Measurements from ENCODE around the gene IER3IP1. TPM values are rescaled to one million over a fixed set of nuclear protein-coding genes. Genes with fewer than 3 reads are reported as not detected.

The IER3IP1 gene
- total and polyA plus RNA-seq, 2 of the 13 experiments (the other 11 are each of a cell fraction or from before 2014, with no cell fraction given): 18.7 to 26.1 TPM

GRCh38 chr18:47174545-47175116, 1.5 kb downstream of the IER3IP1 start:
- peaks cover 1 to 9% of the 10 kb centered on the region in 2 experiments; a peak in 1 of 5 replicates for H3K36me3 ChIP-seq (replicated peaks in 1 of 2; ENCODE audit: control insufficient read depth in 1 of 2, insufficient read depth in 2 of 2, low read length in 2 of 2)
- peaks cover 30% of the 10 kb centered on the region for H3K4me1 ChIP-seq (ENCODE audit: insufficient read depth, low read length)
- H3K4me2 ChIP-seq (ENCODE audit: low read depth, low read length): peak overlapping the region; percentile 77
- H3K27me3 ChIP-seq (ENCODE audit: control insufficient read depth in 1 of 2, insufficient read depth in 2 of 2, low read length in 2 of 2): 0 out of 5 replicates have a peak, but pooled peaks cover 0 to 2% of the 10 kb centered on the region in 2 experiments
- CTCF ChIA-PET (ENCODE audit: low intra/inter-chr PET ratio, low total read pairs): no interaction called here
- WGBS (ENCODE audit: low lambda C conversion rate): 72% methylated on average over 13 of the region's 13 CpGs
- H4K20me1 ChIP-seq (ENCODE audit: insufficient read depth, low read length): peaks cover 14% of the 10 kb centered on the region
- no TSS peak for BruUV-seq (replicated peaks)
- peaks cover 61% of the 10 kb centered on the region for H3K79me2 ChIP-seq (ENCODE audit: insufficient read depth, low read length)
- POLR2A ChIA-PET: interaction anchor here (0.7 to 1.0 kb wide), 3 partner anchors 9 to 24 kb away, joined by 3 read pairs; partner anchors contain the start of gene HDHD2
- H3K27ac ChIP-seq (ENCODE audit: extremely low read length, insufficient read depth, low read length): no peak overlapping the region
- DNase-seq (ENCODE audit: low spot score): no peak
- intact Hi-C loops (cut with micrococcal nuclease; ENCODE audit: unreplicated experiment) (loop anchor here (1.0 kb wide), 1 partner anchor 24 kb away; the partner anchor contains the start of gene HDHD2), in situ Hi-C loops (cut with HindIII; ENCODE audit: extremely low pct_ligation_motif_present, low pct_unique_long_range_greater_than_20kb) (no loop called here)
- TF ChIP-seq SIX4 (CRISPR knock-in tag; IDR thresholded peaks at IDR 0.05): peak; percentile 45; the same call in 1 of the 2 replicates
- 0 out of 2 replicates have a peak, but pooled peaks have one; percentile 22 for TF ChIP-seq ZSCAN30 (CRISPR knock-in tag; IDR thresholded peaks at IDR 0.05)
- TF ChIP-seq SIX1 (CRISPR knock-in tag; IDR thresholded peaks at IDR 0.05; ENCODE audit: borderline replicate concordance): peak; percentile 87; the same call in 1 of the 2 replicates
- no peak for TF ChIP-seq NR0B2 (CRISPR knock-in tag; IDR thresholded peaks at IDR 0.05)
- no peak overlapping the region for H2AFZ ChIP-seq (ENCODE audit: low read length)
- H3K9me3 ChIP-seq (ENCODE audit: low read length): no peaks in the 10 kb centered on the region
- H3K4me3 ChIP-seq (replicated peaks in 1 of 3; ENCODE audit: insufficient read depth in 1 of 3, low read depth in 2 of 3, low read length in 3 of 3): peak overlapping the region; percentile 85 to 97 (median 88); a peak in 5 of 6 replicates
- peak overlapping the region; percentile 96 for H3K9ac ChIP-seq (ENCODE audit: insufficient read depth, low read depth, low read length)
- no peak for FAIRE-seq
- no peak for ATAC-seq

GRCh38 chr18:47172476-47172875, 3.7 kb downstream of the IER3IP1 start:
- no peak overlapping the region for H3K9ac ChIP-seq (ENCODE audit: insufficient read depth, low read depth, low read length)
- 0 out of 5 replicates have a peak, but pooled peaks cover 0 to 1% of the 10 kb centered on the region in 2 experiments for H3K27me3 ChIP-seq (ENCODE audit: control insufficient read depth in 1 of 2, insufficient read depth in 2 of 2, low read length in 2 of 2)
- intact Hi-C loops (cut with micrococcal nuclease; ENCODE audit: unreplicated experiment) (no loop called here), in situ Hi-C loops (cut with HindIII; ENCODE audit: extremely low pct_ligation_motif_present, low pct_unique_long_range_greater_than_20kb) (no loop called here)
- H3K9me3 ChIP-seq (ENCODE audit: low read length): no peaks in the 10 kb centered on the region
- H3K4me1 ChIP-seq (ENCODE audit: insufficient read depth, low read length): peaks cover 30% of the 10 kb centered on the region
- H2AFZ ChIP-seq (ENCODE audit: low read length): no peak overlapping the region
- no peak overlapping the region for H3K4me2 ChIP-seq (ENCODE audit: low read depth, low read length)
- no peak for TF ChIP-seq ZNF788 (CRISPR knock-in tag; IDR thresholded peaks at IDR 0.05; ENCODE audit: borderline replicate concordance)
- H3K27ac ChIP-seq (ENCODE audit: extremely low read length, insufficient read depth, low read length): no peak overlapping the region
- no peak for FAIRE-seq
- no peak for DNase-seq (ENCODE audit: low spot score)
- peaks cover 19% of the 10 kb centered on the region for H4K20me1 ChIP-seq (ENCODE audit: insufficient read depth, low read length)
- no TSS peak for BruUV-seq (replicated peaks)
- WGBS (ENCODE audit: low lambda C conversion rate): 98% methylated on average over 2 of the region's 2 CpGs
- ATAC-seq: no peak
- ChIA-PET POLR2A (no interaction called here), CTCF (ENCODE audit: low intra/inter-chr PET ratio, low total read pairs) (no interaction called here)
- H3K79me2 ChIP-seq (ENCODE audit: insufficient read depth, low read length): peaks cover 79% of the 10 kb centered on the region
- H3K4me3 ChIP-seq (replicated peaks in 1 of 3; ENCODE audit: insufficient read depth in 1 of 3, low read depth in 2 of 3, low read length in 3 of 3): no peak overlapping the region
- peaks cover 1 to 9% of the 10 kb centered on the region in 2 experiments; a peak in 1 of 5 replicates for H3K36me3 ChIP-seq (replicated peaks in 1 of 2; ENCODE audit: control insufficient read depth in 1 of 2, insufficient read depth in 2 of 2, low read length in 2 of 2)
